ENCODE data around the gene LILRB3.
"Not testable (repeated sequence)": the region's sequence is repeated elsewhere in the genome, so short reads cannot be mapped to it uniquely, and the experiment has no call there.

Gene LILRB3

DNA sequence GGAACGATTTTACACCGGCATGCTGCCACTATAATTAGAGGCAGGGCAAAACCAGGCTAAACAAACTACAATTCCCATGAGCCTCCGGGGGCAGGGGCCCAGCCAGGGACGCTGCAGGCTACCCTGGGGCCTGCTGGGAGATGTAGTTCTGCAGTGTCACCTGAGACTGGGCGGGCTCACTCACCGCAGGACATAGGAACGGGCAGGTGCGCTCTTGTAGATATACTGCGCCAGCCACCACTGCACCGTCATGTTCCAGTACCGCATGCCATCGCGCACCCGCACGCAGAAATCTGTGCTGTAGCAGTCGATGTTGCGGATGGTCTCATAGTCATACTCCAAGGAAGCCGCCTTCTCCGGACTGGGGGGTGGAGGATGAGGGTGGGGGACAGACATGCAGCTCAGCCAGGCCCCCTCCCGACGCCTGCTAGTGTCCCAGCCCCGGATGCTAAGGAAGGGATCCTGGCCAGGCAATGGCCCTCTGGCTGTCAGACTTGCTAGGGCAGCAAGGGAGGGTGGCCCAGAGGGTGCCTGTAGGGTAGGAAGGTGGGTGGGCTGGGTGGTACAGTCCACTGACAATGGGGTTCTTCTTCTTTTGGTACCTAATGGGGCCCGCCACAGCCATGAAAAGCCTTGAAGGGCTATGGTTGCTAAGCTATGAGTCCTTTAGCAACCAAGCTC lies 44.1 kb downstream of the LILRB3 start:
- H3K4me3 ChIP-seq (ENCODE audit: low read depth, low read length): no peak overlapping the region
- TF ChIP-seq, protein P1, sequence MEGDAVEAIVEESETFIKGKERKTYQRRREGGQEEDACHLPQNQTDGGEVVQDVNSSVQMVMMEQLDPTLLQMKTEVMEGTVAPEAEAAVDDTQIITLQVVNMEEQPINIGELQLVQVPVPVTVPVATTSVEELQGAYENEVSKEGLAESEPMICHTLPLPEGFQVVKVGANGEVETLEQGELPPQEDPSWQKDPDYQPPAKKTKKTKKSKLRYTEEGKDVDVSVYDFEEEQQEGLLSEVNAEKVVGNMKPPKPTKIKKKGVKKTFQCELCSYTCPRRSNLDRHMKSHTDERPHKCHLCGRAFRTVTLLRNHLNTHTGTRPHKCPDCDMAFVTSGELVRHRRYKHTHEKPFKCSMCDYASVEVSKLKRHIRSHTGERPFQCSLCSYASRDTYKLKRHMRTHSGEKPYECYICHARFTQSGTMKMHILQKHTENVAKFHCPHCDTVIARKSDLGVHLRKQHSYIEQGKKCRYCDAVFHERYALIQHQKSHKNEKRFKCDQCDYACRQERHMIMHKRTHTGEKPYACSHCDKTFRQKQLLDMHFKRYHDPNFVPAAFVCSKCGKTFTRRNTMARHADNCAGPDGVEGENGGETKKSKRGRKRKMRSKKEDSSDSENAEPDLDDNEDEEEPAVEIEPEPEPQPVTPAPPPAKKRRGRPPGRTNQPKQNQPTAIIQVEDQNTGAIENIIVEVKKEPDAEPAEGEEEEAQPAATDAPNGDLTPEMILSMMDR (IDR thresholded peaks at IDR 0.05; ENCODE audit: borderline replicate concordance, insufficient read depth, low read depth, low read length): no peak

DNA sequence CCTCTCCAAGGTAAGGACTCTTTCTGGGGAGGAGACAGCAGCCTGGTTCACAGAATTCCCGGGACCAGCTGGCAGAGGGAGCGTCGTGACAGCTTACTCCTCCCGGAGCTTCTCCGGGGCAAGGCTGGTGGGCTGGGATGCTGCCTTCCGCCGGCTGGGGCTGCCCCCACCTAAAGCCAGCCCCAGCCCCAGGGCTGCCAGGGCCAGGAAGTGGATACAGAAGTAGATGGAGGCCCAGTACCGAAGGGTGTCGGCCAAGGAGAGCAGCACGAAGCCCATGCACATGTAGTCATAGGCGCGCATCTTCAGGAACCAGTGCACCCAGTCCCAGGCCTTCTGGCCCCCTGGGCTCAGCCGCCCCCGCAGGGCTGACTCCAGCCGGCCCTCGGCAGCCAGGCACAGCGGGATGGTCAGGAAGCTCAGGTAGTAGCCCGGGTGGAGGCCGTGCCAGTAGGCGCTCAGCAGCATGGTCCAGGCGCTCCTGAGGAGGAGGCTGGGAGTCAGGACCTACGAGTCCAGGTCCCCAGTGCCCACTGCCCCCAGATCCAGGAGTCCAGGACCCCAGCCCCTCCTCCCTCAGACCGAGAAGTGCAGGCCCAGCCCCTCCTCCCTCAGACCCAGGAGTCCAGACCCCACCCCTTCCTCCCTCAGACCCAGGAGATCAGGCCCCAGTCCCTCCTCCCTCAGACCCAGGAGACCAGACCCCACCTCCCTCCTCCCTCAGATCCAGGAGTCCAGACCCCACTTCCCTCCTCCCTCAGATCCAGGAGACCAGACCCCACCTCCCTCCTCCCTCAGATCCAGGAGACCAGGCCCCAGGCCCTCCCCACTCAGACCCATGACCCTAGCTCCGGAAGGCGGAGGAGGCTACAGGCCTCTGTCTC lies 48.6 kb downstream of the LILRB3 start:
- H3K4me3 ChIP-seq (ENCODE audit: low read depth, low read length): no peak overlapping the region
- TF ChIP-seq, protein P1 (IDR thresholded peaks at IDR 0.05; ENCODE audit: borderline replicate concordance, insufficient read depth, low read depth, low read length): no peak

DNA sequence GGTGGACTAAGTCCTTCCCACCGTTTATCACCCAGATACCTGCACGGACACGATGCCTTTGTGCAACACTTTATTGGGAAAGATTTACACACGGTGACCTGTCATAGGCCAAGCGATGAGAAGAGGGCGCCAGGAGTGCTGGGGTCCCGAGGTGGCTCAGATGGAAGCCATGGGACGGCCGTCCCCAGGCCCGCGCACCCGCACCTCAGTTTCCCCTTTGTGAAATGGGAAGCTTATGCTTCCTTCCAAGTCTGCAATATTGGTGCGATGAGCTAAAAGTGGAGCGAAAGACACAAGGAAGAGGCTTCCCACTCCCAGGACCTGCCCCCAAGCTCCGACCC lies 49.5 kb downstream of the LILRB3 start:
- TF ChIP-seq, protein P1 (IDR thresholded peaks at IDR 0.05; ENCODE audit: borderline replicate concordance, insufficient read depth, low read depth, low read length): no peak
- H3K4me3 ChIP-seq (ENCODE audit: low read depth, low read length): no peak overlapping the region

DNA sequence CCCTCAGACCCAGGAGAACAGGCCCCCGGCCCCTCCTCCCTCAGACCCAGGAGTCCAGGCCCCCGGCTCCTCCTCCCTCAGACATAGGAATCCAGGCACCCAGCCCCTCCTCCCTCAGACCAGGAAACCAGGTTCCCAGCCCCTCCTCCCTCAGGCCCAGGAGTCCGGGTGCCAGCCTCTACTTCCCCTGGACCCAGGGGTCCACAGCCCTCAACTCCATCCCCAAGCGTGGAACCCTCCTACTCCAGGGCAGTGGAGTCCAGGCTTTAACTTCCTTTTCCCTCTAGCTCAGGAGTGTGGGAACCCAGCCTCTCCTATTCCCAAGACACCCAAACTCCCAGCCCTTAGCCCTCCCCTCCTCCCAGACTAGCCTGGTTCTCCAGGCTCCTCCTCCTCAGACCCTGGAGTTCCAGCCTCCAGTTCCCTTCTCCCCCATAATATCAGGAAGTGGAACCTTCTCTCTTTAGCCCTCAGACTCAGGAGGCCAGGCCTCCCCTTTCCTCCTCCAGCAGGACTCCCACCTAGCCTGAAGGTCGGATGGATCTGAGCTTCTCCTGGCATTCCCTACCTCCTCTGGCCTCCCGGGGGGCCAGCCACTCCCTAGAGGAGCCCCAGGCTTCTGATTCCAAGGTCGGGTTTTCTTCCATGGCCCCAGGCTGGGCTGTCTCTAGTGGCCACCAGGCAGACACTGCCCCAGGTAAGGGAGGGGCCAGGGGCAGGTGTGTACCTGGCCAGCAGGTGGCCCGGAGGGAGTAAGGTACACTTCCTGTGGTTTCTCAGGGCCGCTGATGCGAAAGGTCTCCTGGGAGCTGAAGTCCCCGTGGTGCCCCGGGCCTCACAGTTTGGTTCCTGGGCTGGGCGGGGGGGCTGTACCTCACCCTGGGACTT lies 50.1 kb downstream of the LILRB3 start, which contains the start of gene TMC4:
TSS of gene TMC4 (minus strand) at position 690 of the 888 bp plus-strand sequence. CDS start at position 647, 43 bp downstream.
- H3K4me3 ChIP-seq (ENCODE audit: low read depth, low read length): no peak within 1 kb of the TSS
- TF ChIP-seq, protein P1 (IDR thresholded peaks at IDR 0.05; ENCODE audit: borderline replicate concordance, insufficient read depth, low read depth, low read length): 0 out of 2 replicates have a peak, but pooled peaks have one; percentile 8

DNA sequence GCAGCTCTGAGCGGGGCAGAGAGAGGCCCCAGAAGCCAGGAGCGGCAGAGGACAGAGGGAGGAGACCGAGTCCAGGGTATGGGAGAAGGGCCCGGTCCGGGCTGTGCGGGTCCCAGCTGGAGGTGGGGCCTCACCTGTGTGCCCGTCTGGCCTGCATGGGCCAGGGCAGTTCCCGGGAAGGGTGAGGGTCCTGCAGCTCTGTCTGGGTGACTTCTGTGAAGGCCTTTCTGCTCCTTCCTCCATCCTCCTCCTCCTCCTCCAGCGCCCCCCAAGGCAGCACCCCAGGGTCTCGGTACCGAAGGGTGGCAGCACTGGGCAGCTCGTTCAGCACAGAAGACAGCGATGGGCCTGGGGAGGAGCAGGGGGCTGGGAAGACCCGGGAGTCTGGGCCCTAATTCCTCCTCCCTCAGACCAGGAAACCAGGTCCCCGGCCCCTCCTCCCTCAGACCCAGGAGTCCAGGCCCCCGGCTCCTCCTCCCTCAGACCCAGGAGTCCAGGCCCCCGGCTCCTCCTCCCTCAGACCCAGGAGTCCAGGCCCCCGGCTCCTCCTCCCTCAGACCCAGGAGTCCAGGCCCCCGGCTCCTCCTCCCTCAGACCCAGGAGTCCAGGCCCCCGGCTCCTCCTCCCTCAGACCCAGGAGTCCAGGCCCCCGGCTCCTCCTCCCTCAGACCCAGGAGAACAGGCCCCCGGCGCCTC lies 50.9 kb downstream of the LILRB3 start:
- H3K4me3 ChIP-seq (ENCODE audit: low read depth, low read length): not testable (repeated sequence)

DNA sequence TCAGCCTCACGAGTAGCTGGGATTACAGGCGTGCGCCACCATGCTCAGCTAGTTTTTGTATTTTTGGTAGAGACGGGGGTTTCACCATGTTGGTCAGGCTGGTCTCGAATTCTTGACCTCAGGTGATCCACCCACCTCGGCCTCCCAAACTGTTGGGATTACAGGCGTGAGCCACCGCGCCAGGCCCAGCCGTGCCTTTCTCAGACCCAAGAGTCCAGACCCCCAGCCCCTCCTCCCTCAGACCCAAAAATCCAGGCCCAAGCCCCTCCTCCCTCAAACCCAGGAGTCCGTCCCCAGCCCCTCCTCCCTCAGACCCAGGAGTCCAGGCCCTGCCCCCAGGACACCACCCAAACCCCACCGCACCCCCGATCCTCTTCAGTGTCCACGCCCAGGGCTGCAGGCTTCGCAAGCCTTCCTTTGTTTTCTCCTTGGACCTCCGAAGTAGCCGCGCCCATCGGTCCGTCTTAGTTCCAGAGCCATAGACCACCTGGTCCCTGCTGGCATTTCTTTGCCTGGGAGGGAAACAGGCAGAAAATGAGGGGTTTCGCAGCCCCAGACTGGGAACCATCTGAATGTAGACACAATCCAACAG lies 53.6 kb downstream of the LILRB3 start:
- no peak overlapping the region for H3K4me3 ChIP-seq (ENCODE audit: low read depth, low read length)
- TF ChIP-seq, protein P1 (IDR thresholded peaks at IDR 0.05; ENCODE audit: borderline replicate concordance, insufficient read depth, low read depth, low read length): no peak

All from GM12875 (cell line).